Retinal pigment epithelial cell (primary cell): ENCODE measurements around the gene SP6.

Experiments used
- DNase-seq: peaks from one replicate; pipeline ENCODE4 v3.0.0-alpha.2; 2010; ENCODE audit warnings: low read depth
- H3K4me3 ChIP-seq: 2 replicates; pipeline ENCODE4 v1.5.1; 2011; ENCODE audit warnings: mild to moderate bottlenecking, low read length, control low read depth, moderate library complexity
- CTCF ChIP-seq: conservative IDR thresholded peaks from 2 replicates; pipeline ENCODE4 v1.5.1; 2011; ENCODE audit warnings: low read depth, low read length, control low read depth, inconsistent platforms

SP6 gene

DNA sequence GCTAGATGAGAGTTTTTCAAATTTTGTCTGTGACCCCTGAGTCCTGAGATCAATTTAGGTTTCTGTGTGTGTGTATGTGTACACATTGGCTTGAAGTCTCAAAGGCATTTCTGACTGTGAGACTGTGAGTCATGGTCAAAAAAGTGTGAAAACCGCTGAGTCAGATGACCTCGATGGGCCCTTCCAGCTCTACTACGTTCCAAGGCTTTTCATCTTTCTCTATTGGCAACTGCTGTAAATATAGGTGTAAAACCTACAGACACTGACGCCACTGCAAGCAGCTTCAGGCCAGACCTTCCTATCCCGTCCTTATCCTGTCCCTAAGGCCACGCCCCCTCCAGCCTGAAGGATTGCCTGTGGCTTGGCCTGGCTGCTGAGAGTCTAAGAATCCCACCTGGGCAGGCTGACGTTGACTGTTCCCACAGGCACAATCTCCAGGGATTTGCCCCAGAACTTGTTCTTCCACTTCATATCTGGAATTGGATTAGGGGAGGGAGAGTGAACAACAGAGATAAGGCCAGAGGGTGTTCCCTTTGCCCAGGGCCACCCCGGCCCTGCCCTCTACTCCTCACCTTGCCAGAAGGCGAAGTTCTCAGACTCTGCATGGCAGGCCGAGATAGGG is 40.7 kb downstream of the SP6 start:
- DNase-seq: peak; percentile 80
- TF ChIP-seq CTCF: no peak
- no peak overlapping the region for H3K4me3 ChIP-seq

- no peak for TF ChIP-seq CTCF
- H3K4me3 ChIP-seq: no peak overlapping the region
- no peak for DNase-seq
Measured at GRCh38 chr17:47808830-47809480, 42.0 kb downstream of the SP6 start.

GRCh38 chr17:47808036-47808829 is 42.7 kb downstream of the SP6 start:
- H3K4me3 ChIP-seq: no peak overlapping the region
- no peak for TF ChIP-seq CTCF
- DNase-seq: no peak

DNA sequence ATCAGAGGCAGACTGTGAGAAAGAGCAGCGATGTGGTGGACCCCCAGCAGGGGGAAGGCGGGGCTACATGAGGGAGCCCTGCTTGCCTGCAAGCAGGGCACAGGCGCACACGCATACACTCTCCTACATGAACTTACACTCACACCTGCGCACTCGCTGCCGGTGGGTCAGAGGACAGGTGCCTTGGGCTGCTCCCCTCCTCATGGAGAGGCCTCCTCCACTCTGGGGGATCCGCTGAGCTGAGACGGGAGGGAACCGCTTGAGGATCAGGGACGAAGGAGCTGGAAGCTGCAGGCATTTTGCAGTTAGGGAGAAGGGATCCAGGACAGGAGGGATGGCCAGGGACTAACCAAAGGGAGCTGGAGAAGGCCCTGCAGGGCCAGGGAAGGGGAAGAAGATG is 43.5 kb downstream of the SP6 start:
- DNase-seq: no peak
- no peak for TF ChIP-seq CTCF
- no peak overlapping the region for H3K4me3 ChIP-seq

DNA sequence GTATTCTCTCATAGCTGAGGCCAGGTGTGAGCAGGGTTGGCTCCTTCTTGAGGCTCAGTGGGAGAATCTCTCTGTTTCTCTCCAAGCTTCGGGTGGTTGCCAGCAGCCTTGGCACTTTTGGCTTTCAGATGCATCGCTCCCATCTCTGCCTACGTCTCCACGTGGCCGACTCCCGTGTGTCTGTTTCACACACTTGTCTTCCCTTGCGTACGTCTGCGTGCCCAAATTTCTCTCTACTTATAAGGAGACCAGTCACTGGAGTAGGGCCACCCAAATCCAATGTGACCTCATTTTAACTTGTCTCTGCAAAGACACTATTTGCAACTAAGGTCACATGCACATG is 44.1 kb downstream of the SP6 start:
- no peak for DNase-seq
- no peak overlapping the region for H3K4me3 ChIP-seq
- TF ChIP-seq CTCF: no peak

- no peak for TF ChIP-seq CTCF
- no peak for DNase-seq
- no peak overlapping the region for H3K4me3 ChIP-seq
Measured at GRCh38 chr17:47806026-47806912, 44.7 kb downstream of the SP6 start.
